GM12875 (cell line): ENCODE results near the gene ACOT8.

ENCODE experiments used
- H3K4me3 ChIP-seq: one replicate; pipeline ENCODE4 v1.5.1; 2011; ENCODE audit warnings: low read depth, low read length, control low read depth
- CTCF ChIP-seq: IDR thresholded peaks from 2 replicates; pipeline ENCODE4 v1.5.1; 2011; ENCODE audit warnings: low read depth, mild to moderate bottlenecking, control low read depth, inconsistent platforms, low read length, moderate library complexity, borderline replicate concordance; ENCODE audit not compliant: insufficient read depth

The ACOT8 gene

GRCh38 chr20:45850926-45851325 lies 6.3 kb downstream of the ACOT8 start:
- no peak overlapping the region for H3K4me3 ChIP-seq
- TF ChIP-seq CTCF: no peak

GRCh38 chr20:45850238-45850637 lies 7.0 kb downstream of the ACOT8 start:
- no peak overlapping the region for H3K4me3 ChIP-seq
- TF ChIP-seq CTCF: no peak

- no peak overlapping the region for H3K4me3 ChIP-seq
- TF ChIP-seq CTCF: no peak
Measured at GRCh38 chr20:45848969-45849582, 8.1 kb downstream of the ACOT8 start.

GRCh38 chr20:45848421-45848820 lies 8.8 kb downstream of the ACOT8 start:
- no peak for TF ChIP-seq CTCF
- no peak overlapping the region for H3K4me3 ChIP-seq

- TF ChIP-seq CTCF: no peak
- H3K4me3 ChIP-seq: no peak overlapping the region
Measured at GRCh38 chr20:45845452-45845851, 11.7 kb downstream of the ACOT8 start.

GRCh38 chr20:45843506-45843905 lies 13.7 kb downstream of the ACOT8 start:
- H3K4me3 ChIP-seq: no peak overlapping the region
- TF ChIP-seq CTCF: no peak

GRCh38 chr20:45842169-45842812 lies 14.9 kb downstream of the ACOT8 start:
- TF ChIP-seq CTCF: no peak
- H3K4me3 ChIP-seq: no peak overlapping the region
